GM12801 (cell line): ENCODE results near the gene ECT2L.

Source experiments
- TF ChIP-seq, protein P1 (sequence below): IDR thresholded peaks from one replicate; pipeline ENCODE4 v1.5.1; 2011; ENCODE audit warnings: control low read depth; ENCODE audit not compliant: insufficient read length; ENCODE audit errors: extremely low read depth

Gene ECT2L

DNA sequence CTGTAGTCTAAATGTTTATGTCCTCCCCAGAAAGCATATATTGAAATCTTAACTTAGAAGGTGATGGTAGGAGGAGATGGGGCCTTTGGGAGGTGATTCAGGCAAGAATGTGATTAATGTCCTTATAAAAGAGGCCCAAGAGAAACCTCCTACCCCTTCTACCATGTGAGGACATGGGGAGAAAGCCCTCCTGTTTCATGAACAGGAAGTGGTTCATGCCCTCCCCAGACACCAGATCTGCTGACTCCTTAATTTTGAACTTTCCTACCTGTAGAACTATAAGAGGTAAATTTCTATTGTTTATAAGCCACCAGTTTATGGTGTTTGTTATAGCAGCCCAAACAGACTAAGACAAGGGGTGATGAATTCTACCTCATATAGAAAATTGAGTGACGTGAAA, 8.7 kb upstream of the ECT2L start:
- TF ChIP-seq, protein P1, sequence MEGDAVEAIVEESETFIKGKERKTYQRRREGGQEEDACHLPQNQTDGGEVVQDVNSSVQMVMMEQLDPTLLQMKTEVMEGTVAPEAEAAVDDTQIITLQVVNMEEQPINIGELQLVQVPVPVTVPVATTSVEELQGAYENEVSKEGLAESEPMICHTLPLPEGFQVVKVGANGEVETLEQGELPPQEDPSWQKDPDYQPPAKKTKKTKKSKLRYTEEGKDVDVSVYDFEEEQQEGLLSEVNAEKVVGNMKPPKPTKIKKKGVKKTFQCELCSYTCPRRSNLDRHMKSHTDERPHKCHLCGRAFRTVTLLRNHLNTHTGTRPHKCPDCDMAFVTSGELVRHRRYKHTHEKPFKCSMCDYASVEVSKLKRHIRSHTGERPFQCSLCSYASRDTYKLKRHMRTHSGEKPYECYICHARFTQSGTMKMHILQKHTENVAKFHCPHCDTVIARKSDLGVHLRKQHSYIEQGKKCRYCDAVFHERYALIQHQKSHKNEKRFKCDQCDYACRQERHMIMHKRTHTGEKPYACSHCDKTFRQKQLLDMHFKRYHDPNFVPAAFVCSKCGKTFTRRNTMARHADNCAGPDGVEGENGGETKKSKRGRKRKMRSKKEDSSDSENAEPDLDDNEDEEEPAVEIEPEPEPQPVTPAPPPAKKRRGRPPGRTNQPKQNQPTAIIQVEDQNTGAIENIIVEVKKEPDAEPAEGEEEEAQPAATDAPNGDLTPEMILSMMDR = no peak

- TF ChIP-seq, protein P1 = no peak
Measured at GRCh38 chr6:138796771-138797170, 884 bp downstream of the ECT2L start.

- TF ChIP-seq, protein P1 = no peak
Measured at GRCh38 chr6:138797806-138798446, 2.0 kb downstream of the ECT2L start.

- TF ChIP-seq, protein P1 = no peak
Measured at GRCh38 chr6:138800377-138801150, 4.7 kb downstream of the ECT2L start.

DNA sequence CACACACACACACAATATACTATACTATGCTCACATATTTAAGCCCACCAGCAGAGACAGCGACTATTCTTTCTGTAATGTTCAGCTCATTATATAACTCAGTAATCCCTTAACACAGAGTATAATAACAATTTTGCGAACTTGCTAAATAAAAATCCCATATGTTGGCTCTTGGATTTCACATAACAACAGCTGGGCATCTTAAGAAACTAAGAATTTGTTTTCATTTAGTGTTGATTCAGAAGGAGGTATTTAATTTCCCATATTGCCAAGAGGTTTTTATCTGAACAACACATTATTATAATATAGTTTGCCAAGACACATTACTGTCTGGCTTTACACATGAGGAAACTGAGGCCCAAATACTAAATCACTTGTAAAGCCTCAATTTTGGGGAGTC, 7.4 kb downstream of the ECT2L start:
- TF ChIP-seq, protein P1 = no peak

GRCh38 chr6:138803861-138804260, 8.0 kb downstream of the ECT2L start:
- TF ChIP-seq, protein P1 = no peak

- TF ChIP-seq, protein P1 = no peak
Measured at GRCh38 chr6:138805016-138805765, 9.3 kb downstream of the ECT2L start.
